ENCODE measurements around the gene EMP2.

EMP2 gene

GRCh38 chr16:10557750-10558149 is 22.6 kb downstream of the EMP2 start:
- Histone ChIP-seq H3K9me3 (ENCODE audit: severe bottlenecking) (no peaks in the 10 kb centered on the region), H3K4me3 (ENCODE audit: low read depth, low read length) (no peak overlapping the region), H3K27me3 (ENCODE audit: insufficient read depth, low read depth, severe bottlenecking) (no peaks in the 10 kb centered on the region), H3K36me3 (no peaks in the 10 kb centered on the region), H3K27ac (no peak overlapping the region)
- TF ChIP-seq CTCF (IDR thresholded peaks at IDR 0.05; ENCODE audit: low read depth, low read length) = no peak
- no peak for DNase-seq

DNA sequence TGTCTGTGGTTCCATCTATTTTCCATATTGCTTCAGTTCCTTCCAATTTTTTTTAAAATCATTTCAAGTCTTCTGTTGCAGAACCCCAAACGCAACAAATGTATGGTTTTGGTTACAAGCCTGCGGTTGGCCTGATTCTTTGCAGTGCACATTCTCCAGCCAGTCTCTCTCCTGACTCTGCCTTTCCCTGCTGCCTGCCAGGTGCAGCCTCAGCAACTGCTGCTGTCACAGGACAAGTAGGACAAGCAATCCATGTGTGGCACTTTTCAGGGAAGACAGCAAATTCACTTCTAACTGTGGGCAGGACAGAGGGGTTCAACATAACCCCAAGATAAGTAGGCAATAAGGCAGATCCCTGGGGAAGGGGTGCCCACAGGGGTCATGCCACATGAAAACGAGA is 24.2 kb downstream of the EMP2 start:
- no peaks in the 10 kb centered on the region for H3K9me3 ChIP-seq (ENCODE audit: severe bottlenecking)
- no peaks in the 10 kb centered on the region for H3K36me3 ChIP-seq
- H3K27ac ChIP-seq = no peak overlapping the region
- no peak for DNase-seq
- no peak for TF ChIP-seq CTCF (IDR thresholded peaks at IDR 0.05; ENCODE audit: low read depth, low read length)
- H3K27me3 ChIP-seq (ENCODE audit: insufficient read depth, low read depth, severe bottlenecking) = no peaks in the 10 kb centered on the region
- no peak overlapping the region for H3K4me3 ChIP-seq (ENCODE audit: low read depth, low read length)

- DNase-seq = no peak
Observed at GRCh38 chr16:10554569-10554968, 25.8 kb downstream of the EMP2 start.

DNA sequence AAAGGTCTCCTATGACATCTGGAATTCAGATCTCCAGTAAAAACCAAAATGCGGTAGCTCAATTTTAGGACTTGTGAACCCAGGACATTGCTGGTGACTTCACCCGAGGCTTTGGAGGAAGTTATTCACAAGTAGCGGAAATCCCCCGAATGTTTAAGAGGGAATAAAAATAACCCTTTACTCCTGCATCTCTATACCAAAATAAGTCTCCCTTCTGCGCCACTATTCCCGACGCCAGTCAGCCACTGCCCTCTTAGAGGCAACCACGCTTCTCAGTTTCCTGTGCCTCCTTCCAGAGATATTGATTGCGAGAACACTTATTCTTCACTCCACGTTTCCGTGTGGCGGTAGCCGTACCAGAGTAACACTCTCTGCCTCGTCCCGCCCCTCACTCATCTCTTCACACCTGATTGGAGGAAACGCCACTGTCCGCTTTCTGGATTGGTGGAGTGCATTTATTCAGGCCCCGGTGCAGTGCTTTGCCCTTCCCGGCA is 27.4 kb downstream of the EMP2 start:
- Histone ChIP-seq H3K27ac (no peak overlapping the region), H3K9me3 (ENCODE audit: severe bottlenecking) (no peaks in the 10 kb centered on the region), H3K27me3 (ENCODE audit: insufficient read depth, low read depth, severe bottlenecking) (no peaks in the 10 kb centered on the region), H3K36me3 (no peaks in the 10 kb centered on the region; the same call in 1 of the 2 replicates), H3K4me3 (ENCODE audit: low read depth, low read length) (no peak overlapping the region)
- DNase-seq = no peak
- TF ChIP-seq CTCF (IDR thresholded peaks at IDR 0.05; ENCODE audit: low read depth, low read length) = no peak

More at GRCh38 chr16:10554569-10554968, 25.8 kb downstream of the EMP2 start:
- no peaks in the 10 kb centered on the region for H3K9me3 ChIP-seq (ENCODE audit: severe bottlenecking)
- no peak overlapping the region for H3K4me3 ChIP-seq (ENCODE audit: low read depth, low read length)
- no peak overlapping the region for H3K27ac ChIP-seq
- no peaks in the 10 kb centered on the region for H3K27me3 ChIP-seq (ENCODE audit: insufficient read depth, low read depth, severe bottlenecking)
- no peaks in the 10 kb centered on the region for H3K36me3 ChIP-seq
- TF ChIP-seq CTCF (IDR thresholded peaks at IDR 0.05; ENCODE audit: low read depth, low read length) = no peak

DNA sequence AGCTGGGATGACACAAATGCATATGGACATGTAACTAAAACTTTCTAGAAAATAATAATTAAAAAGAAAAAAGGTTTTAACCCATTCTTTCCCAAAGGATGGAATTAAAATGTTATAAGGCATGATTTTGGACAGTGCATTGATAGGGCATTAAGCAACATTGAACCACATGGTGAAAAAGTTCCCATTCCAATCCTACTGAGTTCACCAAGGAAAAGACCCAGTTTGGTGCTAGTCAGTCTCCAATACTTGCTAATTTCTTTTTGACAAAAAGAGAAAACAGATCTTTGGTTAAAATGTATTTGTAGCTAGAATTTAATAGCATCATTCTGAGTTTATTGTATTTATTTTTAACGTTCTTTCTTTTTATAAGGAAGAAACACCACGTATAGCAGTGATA is 28.1 kb downstream of the EMP2 start:
- TF ChIP-seq CTCF (IDR thresholded peaks at IDR 0.05; ENCODE audit: low read depth, low read length) = no peak
- H3K36me3 ChIP-seq = peaks cover 2% of the 10 kb centered on the region
- H3K9me3 ChIP-seq (ENCODE audit: severe bottlenecking) = no peaks in the 10 kb centered on the region
- no peaks in the 10 kb centered on the region for H3K27me3 ChIP-seq (ENCODE audit: insufficient read depth, low read depth, severe bottlenecking)
- H3K27ac ChIP-seq = no peak overlapping the region
- H3K4me3 ChIP-seq (ENCODE audit: low read depth, low read length) = no peak overlapping the region
- DNase-seq = no peak

DNA sequence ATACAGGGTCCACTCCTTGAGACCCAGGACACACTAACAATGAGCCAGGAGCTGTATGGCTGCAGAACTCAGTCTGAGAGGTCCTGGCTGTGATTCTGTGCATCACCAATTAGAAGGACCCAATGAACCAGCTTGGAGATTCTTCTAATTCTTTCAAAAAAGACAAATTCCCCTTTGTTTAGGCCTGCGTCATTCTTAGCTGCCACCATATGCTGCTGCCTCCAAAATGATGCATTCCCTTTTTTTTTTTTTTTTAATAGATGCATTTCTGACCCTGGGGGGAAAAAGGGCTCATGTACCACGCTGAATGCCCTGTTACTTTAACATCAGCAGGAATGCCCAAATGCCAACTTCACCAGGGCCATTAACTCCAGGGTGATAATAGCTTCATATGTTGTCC is 28.5 kb downstream of the EMP2 start:
- Histone ChIP-seq H3K27ac (no peak overlapping the region), H3K36me3 (peaks cover 6% of the 10 kb centered on the region), H3K27me3 (ENCODE audit: insufficient read depth, low read depth, severe bottlenecking) (no peaks in the 10 kb centered on the region), H3K4me3 (ENCODE audit: low read depth, low read length) (no peak overlapping the region), H3K9me3 (ENCODE audit: severe bottlenecking) (no peaks in the 10 kb centered on the region)
- no peak for DNase-seq
- TF ChIP-seq CTCF (IDR thresholded peaks at IDR 0.05; ENCODE audit: low read depth, low read length) = no peak

Data from WERI-Rb-1 (cell line).